AG04450 (cell line): Measurements from ENCODE around the gene XXYLT1. TPM values are rescaled to one million over a fixed set of nuclear protein-coding genes. Genes with fewer than 3 reads are reported as not detected.
"Not testable (repeated sequence)": the region's sequence is repeated elsewhere in the genome, so short reads cannot be mapped to it uniquely, and the experiment has no call there.

Experiments
- CTCF ChIA-PET: fragments of 300-600, 350-600 bp; formaldehyde crosslinking; extraction: SDS; loops from one replicate; lab custom pipeline; 2022; ENCODE audit warnings: antibody characterized with exemption, inconsistent platforms; lab: Charles Lee
- POLR2A ChIA-PET: fragments of 350-600 bp; formaldehyde crosslinking; extraction: SDS; loops from one replicate; lab custom pipeline; 2021; ENCODE audit warnings: antibody characterized with exemption, inconsistent platforms; lab: Yijun Ruan, JAX
- DNase-seq: peaks from one replicate; pipeline ENCODE4 v3.0.0-alpha.2; 2011; ENCODE audit warnings: low read depth, low spot score
- H3K27ac ChIP-seq: one replicate; pipeline ENCODE4 v1.5.1; 2012; ENCODE audit warnings: low read depth, low read length, control low read depth
- H3K27me3 ChIP-seq: one replicate; pipeline ENCODE4 v1.6.0; 2012; ENCODE audit warnings: low read length; ENCODE audit not compliant: control insufficient read depth, insufficient read depth
- H3K4me3 ChIP-seq: 2 replicates; pipeline ENCODE4 v1.5.1; 2011; ENCODE audit warnings: mild to moderate bottlenecking, low read depth, low read length, control low read depth
- H3K9me3 ChIP-seq: 2 replicates; pipeline ENCODE4 v1.5.1; 2012; ENCODE audit warnings: low read length; ENCODE audit not compliant: control insufficient read depth, insufficient read depth
- polyA plus RNA-seq: library from polyadenylated mRNA; depleted of rRNA; stranded (reverse); fragments of >200 nt; gene quantifications from 2 replicates; pipeline ENCODE4 v1.2.3, GENCODE V29; 2011
- TF ChIP-seq, protein P1 (sequence below): IDR thresholded peaks from 2 replicates; pipeline ENCODE4 v1.5.1; 2011; ENCODE audit warnings: low read depth, low read length, control low read depth, inconsistent platforms

XXYLT1 gene
- polyA plus RNA-seq, 1 experiment: 16.5 TPM

- no peaks in the 10 kb centered on the region for H3K9me3 ChIP-seq
- TF ChIP-seq, protein P1, sequence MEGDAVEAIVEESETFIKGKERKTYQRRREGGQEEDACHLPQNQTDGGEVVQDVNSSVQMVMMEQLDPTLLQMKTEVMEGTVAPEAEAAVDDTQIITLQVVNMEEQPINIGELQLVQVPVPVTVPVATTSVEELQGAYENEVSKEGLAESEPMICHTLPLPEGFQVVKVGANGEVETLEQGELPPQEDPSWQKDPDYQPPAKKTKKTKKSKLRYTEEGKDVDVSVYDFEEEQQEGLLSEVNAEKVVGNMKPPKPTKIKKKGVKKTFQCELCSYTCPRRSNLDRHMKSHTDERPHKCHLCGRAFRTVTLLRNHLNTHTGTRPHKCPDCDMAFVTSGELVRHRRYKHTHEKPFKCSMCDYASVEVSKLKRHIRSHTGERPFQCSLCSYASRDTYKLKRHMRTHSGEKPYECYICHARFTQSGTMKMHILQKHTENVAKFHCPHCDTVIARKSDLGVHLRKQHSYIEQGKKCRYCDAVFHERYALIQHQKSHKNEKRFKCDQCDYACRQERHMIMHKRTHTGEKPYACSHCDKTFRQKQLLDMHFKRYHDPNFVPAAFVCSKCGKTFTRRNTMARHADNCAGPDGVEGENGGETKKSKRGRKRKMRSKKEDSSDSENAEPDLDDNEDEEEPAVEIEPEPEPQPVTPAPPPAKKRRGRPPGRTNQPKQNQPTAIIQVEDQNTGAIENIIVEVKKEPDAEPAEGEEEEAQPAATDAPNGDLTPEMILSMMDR: no peak
- peaks cover 23% of the 10 kb centered on the region for H3K27me3 ChIP-seq
- POLR2A ChIA-PET: interaction anchor here (0.7 kb wide), 1 partner anchor 18 kb away, joined by 7 read pairs; no protein-coding TSS in a partner anchor
- H3K27ac ChIP-seq: no peak overlapping the region
- no peak overlapping the region for H3K4me3 ChIP-seq
- CTCF ChIA-PET: no interaction called here
- no peak for DNase-seq
Measured at GRCh38 chr3:195054311-195054710, 216.6 kb downstream of the XXYLT1 start.

- CTCF ChIA-PET: no interaction called here
- Histone ChIP-seq H3K27ac (no peak overlapping the region), H3K27me3 (peaks cover 21% of the 10 kb centered on the region), H3K9me3 (no peaks in the 10 kb centered on the region), H3K4me3 (no peak overlapping the region)
- no peak for DNase-seq
- TF ChIP-seq, protein P1: no peak
- POLR2A ChIA-PET: no interaction called here
Measured at GRCh38 chr3:195052939-195053338, 218.0 kb downstream of the XXYLT1 start.

- H3K9me3 ChIP-seq, H3K27ac ChIP-seq, POLR2A ChIA-PET, CTCF ChIA-PET, H3K4me3 ChIP-seq, DNase-seq: not testable (repeated sequence)
- peaks cover 21% of the 10 kb centered on the region for H3K27me3 ChIP-seq
Measured at GRCh38 chr3:195050296-195050695, 220.7 kb downstream of the XXYLT1 start.

- Histone ChIP-seq H3K27ac (no peak overlapping the region), H3K4me3 (no peak overlapping the region), H3K27me3 (peaks cover 28% of the 10 kb centered on the region), H3K9me3 (no peaks in the 10 kb centered on the region)
- TF ChIP-seq, protein P1: no peak
- ChIA-PET POLR2A (interaction anchor here (0.7 kb wide), 1 partner anchor 173 kb away, joined by 3 read pairs; no protein-coding TSS in a partner anchor), CTCF (no interaction called here)
- no peak for DNase-seq
Measured at GRCh38 chr3:195048059-195048905, 222.7 kb downstream of the XXYLT1 start.

- POLR2A ChIA-PET: no interaction called here
- CTCF ChIA-PET: no interaction called here
Measured at GRCh38 chr3:195047536-195047935, 223.4 kb downstream of the XXYLT1 start.

More at GRCh38 chr3:195047536-195047935, 223.4 kb downstream of the XXYLT1 start:
- no peak for DNase-seq
- no peak overlapping the region for H3K4me3 ChIP-seq
- TF ChIP-seq, protein P1: no peak
- H3K9me3 ChIP-seq: no peaks in the 10 kb centered on the region
- H3K27ac ChIP-seq: no peak overlapping the region
- H3K27me3 ChIP-seq: peaks cover 34% of the 10 kb centered on the region
